Stimulated activated naive B cell treated with anti-CD40 and anti-IgM and Interleukin-4, amounts not matched to agents 10 μg/mL and 1 μg/mL and 100 μg/mL, for 72 hours (primary cell): ENCODE results near the gene BMP7.
A peak's percentile ranks its signal among the peaks of the same experiment; 100 is the strongest.
"Not testable (repeated sequence)": the region's sequence is repeated elsewhere in the genome, so short reads cannot be mapped to it uniquely, and the experiment has no call there.

Experiments
- ATAC-seq, 2 donors: fragments of 150-1000 bp; cut with Tn5 transposase; replicated peaks; 2 replicates each; pipeline ENCODE4 v1.10.0; 2021; ENCODE audit warnings: moderate library complexity in 1 of 2
- DNase-seq: peaks from one replicate; pipeline ENCODE4 v3.0.0; 2021
- H3K27ac Mint-ChIP-seq: one replicate; pipeline ENCODE4 v1.8.0; 2022; ENCODE audit warnings: mild to moderate bottlenecking, mixed read lengths
- H3K27me3 Mint-ChIP-seq, 2 donors: one replicate each; pipeline ENCODE4 v1.8.0; 2022; ENCODE audit warnings: mixed read lengths in 2 of 2
- H3K36me3 Mint-ChIP-seq, 2 donors: one replicate each; pipeline ENCODE4 v1.8.0; 2022; ENCODE audit warnings: mixed read lengths in 2 of 2, mild to moderate bottlenecking in 1 of 2
- H3K4me1 Mint-ChIP-seq, 2 donors: one replicate each; pipeline ENCODE4 v1.8.0; 2022; ENCODE audit warnings: mixed read lengths in 2 of 2, mild to moderate bottlenecking in 1 of 2
- H3K4me3 Mint-ChIP-seq, 2 donors: one replicate each; pipeline ENCODE4 v1.8.0; 2022; ENCODE audit warnings: mild to moderate bottlenecking in 2 of 2, mixed read lengths in 2 of 2, moderate library complexity in 1 of 2
- H3K9me3 Mint-ChIP-seq, 2 donors: one replicate each; pipeline ENCODE4 v1.8.0; 2022; ENCODE audit warnings: mixed read lengths in 2 of 2, mild to moderate bottlenecking in 1 of 2

Gene BMP7

GRCh38 chr20:57265336-57265996 is 975 bp downstream of the BMP7 start:
- DNase-seq = no peak
- no peak for ATAC-seq
- no peaks in the 10 kb centered on the region for H3K9me3 Mint-ChIP-seq
- peaks cover 75 to 91% of the 10 kb centered on the region in 2 donors for H3K27me3 Mint-ChIP-seq
- H3K4me3 Mint-ChIP-seq = peak overlapping the region; percentile 32 to 58
- H3K4me1 Mint-ChIP-seq = peaks cover 6 to 13% of the 10 kb centered on the region in 2 donors
- H3K27ac Mint-ChIP-seq = peak overlapping the region; percentile 66
- no peaks in the 10 kb centered on the region for H3K36me3 Mint-ChIP-seq

GRCh38 chr20:57264908-57265335 is 1.5 kb downstream of the BMP7 start:
- not testable (repeated sequence) for H3K4me3 Mint-ChIP-seq, DNase-seq, H3K9me3 Mint-ChIP-seq, H3K36me3 Mint-ChIP-seq, ATAC-seq
- peaks cover 6 to 13% of the 10 kb centered on the region in 2 donors for H3K4me1 Mint-ChIP-seq
- peak overlapping the region; percentile 65 for H3K27ac Mint-ChIP-seq
- peaks cover 73 to 93% of the 10 kb centered on the region in 2 donors for H3K27me3 Mint-ChIP-seq

- no peak for DNase-seq
- Mint-ChIP-seq H3K9me3 (no peaks in the 10 kb centered on the region), H3K36me3 (no peaks in the 10 kb centered on the region), H3K27me3 (peaks cover 68 to 94% of the 10 kb centered on the region in 2 donors), H3K4me1 (peaks cover 6 to 13% of the 10 kb centered on the region in 2 donors), H3K4me3 (peak overlapping the region in 1 of 2 donors; percentile 21), H3K27ac (peak overlapping the region; percentile 45)
- no peak for ATAC-seq
These were observed 2.3 kb downstream of the BMP7 start for GRCh38 chr20:57263801-57264792.

GRCh38 chr20:57262784-57263609 is 3.4 kb downstream of the BMP7 start:
- Mint-ChIP-seq H3K27me3 (peaks cover 65 to 90% of the 10 kb centered on the region in 2 donors), H3K4me1 (peaks cover 6 to 13% of the 10 kb centered on the region in 2 donors), H3K4me3 (no peak overlapping the region), H3K36me3 (no peaks in the 10 kb centered on the region), H3K27ac (no peak overlapping the region), H3K9me3 (no peaks in the 10 kb centered on the region)
- no peak for ATAC-seq
- DNase-seq = no peak

GRCh38 chr20:57262301-57262700 is 4.1 kb downstream of the BMP7 start:
- H3K27me3 Mint-ChIP-seq = peaks cover 64 to 89% of the 10 kb centered on the region in 2 donors

GRCh38 chr20:57261457-57262251 is 4.8 kb downstream of the BMP7 start:
- peaks cover 61 to 88% of the 10 kb centered on the region in 2 donors for H3K27me3 Mint-ChIP-seq
- H3K4me3 Mint-ChIP-seq = no peak overlapping the region
- H3K9me3 Mint-ChIP-seq = no peaks in the 10 kb centered on the region

More at GRCh38 chr20:57262301-57262700, 4.1 kb downstream of the BMP7 start:
- no peak overlapping the region for H3K27ac Mint-ChIP-seq
- ATAC-seq (no peak), DNase-seq (no peak)
- H3K36me3 Mint-ChIP-seq = no peaks in the 10 kb centered on the region
- no peak overlapping the region for H3K4me3 Mint-ChIP-seq
- H3K9me3 Mint-ChIP-seq = no peaks in the 10 kb centered on the region
- H3K4me1 Mint-ChIP-seq = peaks cover 8 to 13% of the 10 kb centered on the region in 2 donors

GRCh38 chr20:57260934-57261333 is 5.5 kb downstream of the BMP7 start:
- no peak overlapping the region for H3K4me3 Mint-ChIP-seq
- DNase-seq (no peak), ATAC-seq (no peak)
- H3K9me3 Mint-ChIP-seq = no peaks in the 10 kb centered on the region
- peaks cover 60 to 87% of the 10 kb centered on the region in 2 donors for H3K27me3 Mint-ChIP-seq
- H3K36me3 Mint-ChIP-seq = no peaks in the 10 kb centered on the region
- H3K27ac Mint-ChIP-seq = no peak overlapping the region
- H3K4me1 Mint-ChIP-seq = peaks cover 4 to 7% of the 10 kb centered on the region in 2 donors

More at GRCh38 chr20:57261457-57262251, 4.8 kb downstream of the BMP7 start:
- Mint-ChIP-seq H3K4me1 (peaks cover 4 to 7% of the 10 kb centered on the region in 2 donors), H3K36me3 (no peaks in the 10 kb centered on the region), H3K27ac (no peak overlapping the region)
- DNase-seq = no peak
- no peak for ATAC-seq

- Mint-ChIP-seq H3K27ac (no peak overlapping the region), H3K9me3 (no peaks in the 10 kb centered on the region), H3K27me3 (peaks cover 56 to 87% of the 10 kb centered on the region in 2 donors), H3K4me3 (no peak overlapping the region), H3K36me3 (no peaks in the 10 kb centered on the region), H3K4me1 (peaks cover 2 to 7% of the 10 kb centered on the region in 2 donors)
- DNase-seq = no peak
- no peak for ATAC-seq
These were observed 6.2 kb downstream of the BMP7 start for GRCh38 chr20:57259938-57260921.

- H3K36me3 Mint-ChIP-seq = no peaks in the 10 kb centered on the region
- H3K27ac Mint-ChIP-seq = no peak overlapping the region
- DNase-seq (no peak), ATAC-seq (no peak)
- no peaks in the 10 kb centered on the region for H3K9me3 Mint-ChIP-seq
- peaks cover 2 to 6% of the 10 kb centered on the region in 2 donors for H3K4me1 Mint-ChIP-seq
- H3K4me3 Mint-ChIP-seq = no peak overlapping the region
- H3K27me3 Mint-ChIP-seq = peaks cover 64 to 87% of the 10 kb centered on the region in 2 donors
These were observed 7.1 kb downstream of the BMP7 start for GRCh38 chr20:57259121-57259937.

- ATAC-seq (no peak), DNase-seq (no peak)
- Mint-ChIP-seq H3K9me3 (no peaks in the 10 kb centered on the region), H3K4me3 (no peak overlapping the region), H3K27me3 (peaks cover 63 to 74% of the 10 kb centered on the region in 2 donors), H3K4me1 (peaks cover 0 to 2% of the 10 kb centered on the region in 2 donors), H3K27ac (no peak overlapping the region), H3K36me3 (no peaks in the 10 kb centered on the region)
These were observed 8.6 kb downstream of the BMP7 start for GRCh38 chr20:57257701-57258453.

GRCh38 chr20:57256908-57257307 is 9.5 kb downstream of the BMP7 start:
- no peak for ATAC-seq

More at GRCh38 chr20:57256908-57257307, 9.5 kb downstream of the BMP7 start:
- Mint-ChIP-seq H3K9me3 (no peaks in the 10 kb centered on the region), H3K27ac (no peak overlapping the region), H3K4me3 (no peak overlapping the region), H3K36me3 (no peaks in the 10 kb centered on the region), H3K27me3 (peaks cover 62 to 65% of the 10 kb centered on the region in 2 donors), H3K4me1 (peaks cover 0 to 2% of the 10 kb centered on the region in 2 donors)
- no peak for DNase-seq
